HFF-Myc (cell line): ENCODE data around the gene POLD1.

Experiments
- DNase-seq: peaks from one replicate; pipeline ENCODE4 v3.0.0-alpha.2; 2011; ENCODE audit warnings: low read depth; ENCODE audit errors: extremely low read depth
- H3K4me3 ChIP-seq: replicated peaks from 2 replicates; pipeline ENCODE4 v1.5.1; 2011; ENCODE audit warnings: low read depth, mild to moderate bottlenecking, control low read depth, low read length
- TF ChIP-seq, protein P1 (sequence below): IDR thresholded peaks from 2 replicates; pipeline ENCODE4 v1.5.1; 2012; ENCODE audit warnings: mild to moderate bottlenecking, low read depth, low read length, control low read depth; ENCODE audit errors: missing control alignments

Gene POLD1

DNA sequence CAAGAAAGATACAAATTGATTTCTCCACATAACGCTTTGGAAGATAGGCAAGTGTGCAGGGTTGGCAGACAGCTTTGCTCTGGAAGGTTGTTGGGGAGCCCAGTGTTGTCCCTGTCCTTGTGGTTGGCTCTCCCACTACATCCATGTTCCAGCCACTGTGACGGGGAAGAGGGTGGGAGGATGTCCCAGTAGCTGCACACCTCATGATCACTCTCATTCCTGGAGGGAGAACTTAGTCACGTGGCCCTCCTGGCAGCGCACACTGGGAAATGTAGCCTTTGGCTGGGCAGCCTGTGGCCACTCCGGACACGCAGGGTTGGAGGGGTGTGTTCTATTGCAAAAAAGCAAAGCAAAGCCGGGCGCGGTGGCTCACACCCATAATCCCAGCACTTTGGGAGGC is 9.9 kb downstream of the POLD1 start:
- no peak for DNase-seq
- TF ChIP-seq, protein P1, sequence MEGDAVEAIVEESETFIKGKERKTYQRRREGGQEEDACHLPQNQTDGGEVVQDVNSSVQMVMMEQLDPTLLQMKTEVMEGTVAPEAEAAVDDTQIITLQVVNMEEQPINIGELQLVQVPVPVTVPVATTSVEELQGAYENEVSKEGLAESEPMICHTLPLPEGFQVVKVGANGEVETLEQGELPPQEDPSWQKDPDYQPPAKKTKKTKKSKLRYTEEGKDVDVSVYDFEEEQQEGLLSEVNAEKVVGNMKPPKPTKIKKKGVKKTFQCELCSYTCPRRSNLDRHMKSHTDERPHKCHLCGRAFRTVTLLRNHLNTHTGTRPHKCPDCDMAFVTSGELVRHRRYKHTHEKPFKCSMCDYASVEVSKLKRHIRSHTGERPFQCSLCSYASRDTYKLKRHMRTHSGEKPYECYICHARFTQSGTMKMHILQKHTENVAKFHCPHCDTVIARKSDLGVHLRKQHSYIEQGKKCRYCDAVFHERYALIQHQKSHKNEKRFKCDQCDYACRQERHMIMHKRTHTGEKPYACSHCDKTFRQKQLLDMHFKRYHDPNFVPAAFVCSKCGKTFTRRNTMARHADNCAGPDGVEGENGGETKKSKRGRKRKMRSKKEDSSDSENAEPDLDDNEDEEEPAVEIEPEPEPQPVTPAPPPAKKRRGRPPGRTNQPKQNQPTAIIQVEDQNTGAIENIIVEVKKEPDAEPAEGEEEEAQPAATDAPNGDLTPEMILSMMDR = no peak
- H3K4me3 ChIP-seq = no peak overlapping the region

DNA sequence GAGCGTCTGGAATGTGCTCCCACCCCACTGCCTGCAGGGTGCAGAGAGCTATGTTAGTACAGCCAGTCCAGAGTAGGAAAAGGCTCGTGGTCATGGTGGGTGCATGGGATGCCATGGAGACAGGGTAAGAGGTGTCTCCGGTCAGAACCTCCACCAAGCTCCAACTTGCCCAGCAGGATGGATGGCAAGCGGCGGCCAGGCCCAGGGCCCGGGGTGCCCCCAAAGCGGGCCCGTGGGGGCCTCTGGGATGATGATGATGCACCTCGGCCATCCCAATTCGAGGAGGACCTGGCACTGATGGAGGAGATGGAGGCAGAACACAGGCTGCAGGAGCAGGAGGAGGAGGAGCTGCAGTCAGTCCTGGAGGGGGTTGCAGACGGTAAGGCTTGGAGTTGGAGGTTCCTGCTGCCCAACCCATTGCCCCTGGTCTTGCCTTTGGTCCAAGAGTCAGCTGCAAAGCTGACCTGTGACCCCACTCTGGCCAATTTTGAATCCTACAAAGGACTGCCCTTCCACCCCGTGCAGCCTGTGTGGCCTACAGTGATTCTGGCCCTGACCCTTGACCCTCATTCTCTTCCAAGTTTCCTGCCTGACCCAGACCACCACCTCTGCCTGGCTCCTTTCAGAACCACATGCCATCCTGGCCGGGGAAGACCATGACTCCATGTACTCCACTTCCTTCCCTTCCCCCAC is 14.7 kb downstream of the POLD1 start:
- no peak for DNase-seq
- TF ChIP-seq, protein P1 = no peak
- H3K4me3 ChIP-seq = no peak overlapping the region

DNA sequence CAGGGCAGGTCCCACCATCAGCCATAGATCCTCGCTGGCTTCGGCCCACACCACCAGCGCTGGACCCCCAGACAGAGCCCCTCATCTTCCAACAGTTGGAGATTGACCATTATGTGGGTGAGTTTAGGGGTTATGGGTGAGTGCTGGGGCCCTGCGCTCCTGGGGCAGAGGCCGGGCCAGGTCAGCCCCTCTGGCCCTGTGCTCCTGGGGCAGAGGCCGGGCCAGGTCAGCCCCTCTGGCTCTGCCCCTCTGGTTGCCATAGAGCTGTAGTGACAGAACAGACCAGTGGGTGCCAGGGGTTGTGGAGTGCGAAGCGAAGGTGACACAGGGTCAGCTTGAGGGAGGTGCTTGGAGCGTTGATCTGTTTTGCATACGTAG is 15.2 kb downstream of the POLD1 start:
- no peak for DNase-seq
- H3K4me3 ChIP-seq = no peak overlapping the region
- TF ChIP-seq, protein P1 = no peak

DNA sequence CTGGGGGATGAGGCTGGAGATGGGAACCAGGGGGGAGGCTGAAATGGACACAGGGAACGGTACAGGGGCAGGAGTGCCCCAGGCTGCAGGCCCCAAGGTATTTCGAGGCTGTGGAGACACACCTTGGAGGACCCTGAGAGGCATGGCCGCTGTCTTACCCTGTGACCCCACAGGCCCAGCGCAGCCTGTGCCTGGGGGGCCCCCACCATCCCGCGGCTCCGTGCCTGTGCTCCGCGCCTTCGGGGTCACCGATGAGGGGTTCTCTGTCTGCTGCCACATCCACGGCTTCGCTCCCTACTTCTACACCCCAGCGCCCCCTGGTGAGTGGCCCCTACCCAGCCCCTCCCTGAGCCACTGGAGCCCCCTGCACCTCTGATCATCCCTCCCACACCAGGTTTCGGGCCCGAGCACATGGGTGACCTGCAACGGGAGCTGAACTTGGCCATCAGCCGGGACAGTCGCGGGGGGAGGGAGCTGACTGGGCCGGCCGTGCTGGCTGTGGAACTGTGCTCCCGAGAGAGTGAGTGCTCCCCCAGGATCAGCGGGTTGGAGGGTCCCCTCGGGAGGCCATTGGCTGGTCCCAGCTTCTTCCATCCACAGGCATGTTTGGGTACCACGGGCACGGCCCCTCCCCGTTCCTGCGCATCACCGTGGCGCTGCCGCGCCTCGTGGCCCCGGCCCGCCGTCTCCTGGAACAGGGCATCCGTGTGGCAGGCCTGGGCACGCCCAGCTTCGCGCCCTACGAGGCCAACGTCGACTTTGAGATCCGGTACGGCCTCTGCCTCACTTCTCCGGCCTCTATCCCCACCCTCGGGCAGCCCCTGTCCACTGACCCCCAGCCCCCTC is 17.7 kb downstream of the POLD1 start:
- H3K4me3 ChIP-seq = no peak overlapping the region
- DNase-seq = no peak
- TF ChIP-seq, protein P1 = no peak

DNA sequence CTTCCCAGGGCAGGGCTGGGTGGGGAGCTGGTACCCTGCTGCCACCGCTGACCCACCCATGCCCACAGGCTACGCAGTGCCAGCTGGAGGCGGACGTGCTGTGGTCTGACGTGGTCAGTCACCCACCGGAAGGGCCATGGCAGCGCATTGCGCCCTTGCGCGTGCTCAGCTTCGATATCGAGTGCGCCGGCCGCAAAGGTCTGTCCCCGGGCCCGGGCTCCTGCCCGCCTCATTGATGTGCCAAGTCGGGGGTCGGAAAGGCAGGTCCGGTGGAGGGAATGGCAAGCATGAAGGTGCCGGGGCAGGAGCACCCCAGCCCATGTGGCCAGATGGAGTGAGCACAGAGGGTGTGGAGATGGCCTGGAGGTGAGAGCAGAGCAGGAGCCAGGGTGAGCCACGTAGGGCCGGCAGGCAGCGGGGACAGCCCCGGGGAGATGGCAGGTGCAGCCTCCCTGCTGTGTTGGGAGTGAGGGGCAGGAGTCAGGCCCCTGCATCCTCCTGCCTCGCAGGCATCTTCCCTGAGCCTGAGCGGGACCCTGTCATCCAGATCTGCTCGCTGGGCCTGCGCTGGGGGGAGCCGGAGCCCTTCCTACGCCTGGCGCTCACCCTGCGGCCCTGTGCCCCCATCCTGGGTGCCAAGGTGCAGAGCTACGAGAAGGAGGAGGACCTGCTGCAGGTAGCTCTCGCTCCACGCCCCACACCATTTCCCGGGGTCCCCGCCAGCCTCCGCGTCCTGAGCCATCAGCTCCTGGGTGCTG is 18.6 kb downstream of the POLD1 start:
- no peak overlapping the region for H3K4me3 ChIP-seq
- TF ChIP-seq, protein P1 = no peak
- no peak for DNase-seq

DNA sequence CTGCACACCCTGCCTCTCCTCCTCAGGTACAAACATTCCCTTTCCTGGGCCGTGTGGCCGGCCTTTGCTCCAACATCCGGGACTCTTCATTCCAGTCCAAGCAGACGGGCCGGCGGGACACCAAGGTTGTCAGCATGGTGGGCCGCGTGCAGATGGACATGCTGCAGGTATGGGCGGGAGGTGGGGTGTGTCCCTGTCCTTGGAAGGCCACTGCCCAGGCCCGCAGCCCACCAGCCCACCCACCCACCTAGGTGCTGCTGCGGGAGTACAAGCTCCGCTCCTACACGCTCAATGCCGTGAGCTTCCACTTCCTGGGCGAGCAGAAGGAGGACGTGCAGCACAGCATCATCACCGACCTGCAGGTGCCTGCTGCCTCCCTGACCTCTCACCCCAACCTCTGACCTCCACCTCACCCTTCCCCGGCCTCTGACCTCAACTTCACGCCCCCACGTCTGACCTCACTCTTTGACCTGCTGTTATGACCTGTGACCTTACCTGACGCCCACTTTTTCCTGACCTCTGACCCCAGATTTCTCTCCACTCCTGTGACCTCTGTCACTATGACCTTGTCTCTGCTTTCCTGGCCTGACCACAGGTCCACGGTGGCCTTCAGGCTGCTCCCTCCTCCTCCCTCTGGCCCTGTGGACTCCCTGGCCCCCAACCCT is 22.1 kb downstream of the POLD1 start:
- no peak for DNase-seq
- H3K4me3 ChIP-seq = no peak overlapping the region
- TF ChIP-seq, protein P1 = no peak
